ENCODE data around the gene SLCO4A1.

Gene SLCO4A1

GRCh38 chr20:62607366-62608217 lies 34.7 kb upstream of the SLCO4A1 start:
- no peak for DNase-seq (ENCODE audit: low read depth, low spot score)

GRCh38 chr20:62608218-62608565 lies 34.1 kb upstream of the SLCO4A1 start:
- no peak for DNase-seq (ENCODE audit: low read depth, low spot score)

GRCh38 chr20:62609279-62609720 lies 33.0 kb upstream of the SLCO4A1 start:
- DNase-seq (ENCODE audit: low read depth, low spot score), result no peak

- DNase-seq (ENCODE audit: low read depth, low spot score), result no peak
Observed at GRCh38 chr20:62609811-62610757, 32.2 kb upstream of the SLCO4A1 start.

GRCh38 chr20:62611012-62611411 lies 31.3 kb upstream of the SLCO4A1 start:
- DNase-seq (ENCODE audit: low read depth, low spot score), result no peak

- no peak for DNase-seq (ENCODE audit: low read depth, low spot score)
Observed at GRCh38 chr20:62611819-62612218, 30.5 kb upstream of the SLCO4A1 start.

GRCh38 chr20:62614085-62614960 lies 28.0 kb upstream of the SLCO4A1 start:
- DNase-seq (ENCODE audit: low read depth, low spot score), result no peak

GRCh38 chr20:62614961-62615680 lies 27.2 kb upstream of the SLCO4A1 start:
- no peak for DNase-seq (ENCODE audit: low read depth, low spot score)

- no peak for DNase-seq (ENCODE audit: low read depth, low spot score)
Observed at GRCh38 chr20:62615750-62616251, 26.5 kb upstream of the SLCO4A1 start.

GRCh38 chr20:62616728-62617621 lies 25.3 kb upstream of the SLCO4A1 start:
- DNase-seq (ENCODE audit: low read depth, low spot score), result peak; percentile 80

- peak; percentile 21 for DNase-seq (ENCODE audit: low read depth, low spot score)
Observed at GRCh38 chr20:62617711-62618483, 24.4 kb upstream of the SLCO4A1 start.

GRCh38 chr20:62618611-62619529 lies 23.4 kb upstream of the SLCO4A1 start:
- DNase-seq (ENCODE audit: low read depth, low spot score), result no peak

GRCh38 chr20:62620625-62621024 lies 21.7 kb upstream of the SLCO4A1 start:
- DNase-seq (ENCODE audit: low read depth, low spot score), result no peak

- no peak for DNase-seq (ENCODE audit: low read depth, low spot score)
Observed at GRCh38 chr20:62621251-62622110, 20.8 kb upstream of the SLCO4A1 start.

- DNase-seq (ENCODE audit: low read depth, low spot score), result no peak
Observed at GRCh38 chr20:62622178-62622876, 20.0 kb upstream of the SLCO4A1 start.

- DNase-seq (ENCODE audit: low read depth, low spot score), result no peak
Observed at GRCh38 chr20:62622877-62623487, 19.3 kb upstream of the SLCO4A1 start.
